GM12875 (cell line): ENCODE measurements around the gene SORCS2.

ENCODE experiments used
- H3K4me3 ChIP-seq: one replicate; pipeline ENCODE4 v1.5.1; 2011; ENCODE audit warnings: low read depth, low read length, control low read depth
- CTCF ChIP-seq: IDR thresholded peaks from 2 replicates; pipeline ENCODE4 v1.5.1; 2011; ENCODE audit warnings: low read depth, mild to moderate bottlenecking, control low read depth, inconsistent platforms, low read length, moderate library complexity, borderline replicate concordance; ENCODE audit not compliant: insufficient read depth

Gene SORCS2

GRCh38 chr4:7645158-7645557 lies 452.8 kb downstream of the SORCS2 start:
- no peak overlapping the region for H3K4me3 ChIP-seq
- no peak for TF ChIP-seq CTCF

- no peak for TF ChIP-seq CTCF
- no peak overlapping the region for H3K4me3 ChIP-seq
Observed at GRCh38 chr4:7645956-7646355, 453.6 kb downstream of the SORCS2 start.

GRCh38 chr4:7646384-7647061 lies 454.2 kb downstream of the SORCS2 start:
- TF ChIP-seq CTCF = no peak
- H3K4me3 ChIP-seq = no peak overlapping the region

GRCh38 chr4:7647186-7647585 lies 454.8 kb downstream of the SORCS2 start:
- TF ChIP-seq CTCF = no peak
- no peak overlapping the region for H3K4me3 ChIP-seq

GRCh38 chr4:7647600-7648543 lies 455.5 kb downstream of the SORCS2 start:
- no peak for TF ChIP-seq CTCF
- H3K4me3 ChIP-seq = no peak overlapping the region

GRCh38 chr4:7648544-7649395 lies 456.4 kb downstream of the SORCS2 start:
- TF ChIP-seq CTCF = no peak
- no peak overlapping the region for H3K4me3 ChIP-seq

- no peak overlapping the region for H3K4me3 ChIP-seq
- no peak for TF ChIP-seq CTCF
Observed at GRCh38 chr4:7649411-7649740, 457.0 kb downstream of the SORCS2 start.
